GM12872 (cell line): ENCODE data around the gene NUDT16L1.

Experiments
- CTCF ChIP-seq: IDR thresholded peaks from 3 replicates; pipeline ENCODE4 v1.5.1; 2011; ENCODE audit warnings: low read depth, mild to moderate bottlenecking, low read length, moderate library complexity; ENCODE audit not compliant: insufficient read depth

The NUDT16L1 gene

GRCh38 chr16:4736546-4736945 lies 43.2 kb downstream of the NUDT16L1 start:
- TF ChIP-seq CTCF: no peak

- TF ChIP-seq CTCF: no peak
These were observed 44.2 kb downstream of the NUDT16L1 start for GRCh38 chr16:4737545-4737944.

GRCh38 chr16:4743226-4743878 lies 50.0 kb downstream of the NUDT16L1 start:
- TF ChIP-seq CTCF: no peak

- TF ChIP-seq CTCF: no peak
These were observed 51.4 kb downstream of the NUDT16L1 start for GRCh38 chr16:4744555-4745273.

GRCh38 chr16:4745274-4745569 lies 51.9 kb downstream of the NUDT16L1 start:
- TF ChIP-seq CTCF: no peak
